Measurements from ENCODE around the gene UBE2G1. TPM values are rescaled to one million over a fixed set of nuclear protein-coding genes. Genes with fewer than 3 reads are reported as not detected.

Gene UBE2G1
- total RNA-seq, 1 donor from 2014 or later, result 32.9 TPM

DNA sequence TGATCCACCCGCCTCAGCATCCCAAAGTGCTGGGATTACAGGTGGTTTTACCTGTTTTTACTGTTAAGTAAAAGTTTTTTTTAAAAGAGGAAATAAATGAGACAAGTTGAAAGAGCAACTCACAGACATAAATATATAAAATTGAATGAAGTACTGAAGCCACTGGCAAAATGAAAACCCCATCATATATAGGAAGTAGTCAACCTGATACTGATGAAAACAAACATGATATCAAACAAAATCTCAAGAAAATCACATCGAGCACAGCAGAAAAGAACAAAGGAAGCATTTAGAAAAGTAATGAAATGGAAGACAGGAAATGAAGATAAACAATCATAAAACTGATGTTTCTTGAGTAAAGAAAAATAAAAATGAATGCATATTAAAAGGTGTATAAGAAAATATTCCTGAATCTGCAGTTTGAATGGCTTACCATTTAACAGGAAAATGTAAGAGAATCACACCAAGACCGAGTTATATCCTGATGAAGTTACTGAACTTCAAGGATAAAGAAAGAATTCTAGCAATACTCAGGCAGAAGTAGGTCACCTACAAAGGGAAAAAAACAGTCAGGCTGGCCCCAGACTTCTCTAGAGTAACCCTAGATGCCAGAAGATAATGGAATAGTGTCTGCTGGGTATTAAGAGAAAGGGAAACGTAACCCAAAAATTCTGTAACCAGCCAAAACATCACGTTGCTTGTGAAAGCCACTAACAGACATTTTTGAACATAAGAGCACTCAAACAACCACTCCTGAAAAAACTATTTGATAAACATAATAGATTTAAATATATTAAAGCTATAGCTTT lies 31.5 kb downstream of the UBE2G1 start:
- DNase-seq (ENCODE audit: low read depth in 2 of 2), result no peak

DNA sequence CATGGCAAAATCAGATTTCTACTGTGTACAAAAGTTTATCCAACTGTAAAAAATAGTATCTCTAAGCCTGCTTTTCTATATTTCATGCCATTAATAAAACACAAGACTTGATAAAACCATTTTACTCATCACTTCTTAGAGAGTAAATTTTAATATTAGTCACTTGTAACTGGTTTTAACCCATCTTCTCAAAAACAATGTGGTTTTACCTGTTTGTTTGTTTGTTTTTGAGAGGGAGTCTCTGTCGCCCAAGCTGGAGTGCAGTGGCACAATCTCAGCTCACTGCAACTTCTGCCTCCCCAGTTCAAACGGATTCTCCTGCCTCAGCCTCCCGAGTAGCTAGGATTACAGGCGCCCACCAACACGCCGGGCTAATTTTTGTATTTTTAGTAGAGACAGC lies 32.1 kb downstream of the UBE2G1 start:
- DNase-seq (ENCODE audit: low read depth in 2 of 2), result no peak

DNA sequence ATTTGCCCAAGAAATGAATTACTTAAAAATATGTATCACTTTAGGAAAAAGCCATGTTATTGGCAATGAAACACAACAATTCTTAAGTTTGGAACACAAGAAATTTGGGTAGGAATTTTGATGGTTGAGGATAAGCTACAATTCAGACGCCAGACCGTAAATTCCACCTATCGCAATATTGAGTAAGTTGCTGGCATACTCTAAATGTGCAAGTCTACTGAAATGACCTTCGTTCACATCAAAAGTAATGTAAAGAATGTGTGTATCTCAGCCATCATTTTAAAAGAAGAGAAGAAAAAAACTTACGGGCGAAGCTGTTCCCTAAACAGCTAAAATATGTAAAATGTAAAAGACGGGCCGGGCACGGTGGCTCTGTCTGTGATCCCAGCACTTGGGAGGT lies 33.4 kb downstream of the UBE2G1 start:
- no peak for DNase-seq (ENCODE audit: low read depth in 2 of 2)

DNA sequence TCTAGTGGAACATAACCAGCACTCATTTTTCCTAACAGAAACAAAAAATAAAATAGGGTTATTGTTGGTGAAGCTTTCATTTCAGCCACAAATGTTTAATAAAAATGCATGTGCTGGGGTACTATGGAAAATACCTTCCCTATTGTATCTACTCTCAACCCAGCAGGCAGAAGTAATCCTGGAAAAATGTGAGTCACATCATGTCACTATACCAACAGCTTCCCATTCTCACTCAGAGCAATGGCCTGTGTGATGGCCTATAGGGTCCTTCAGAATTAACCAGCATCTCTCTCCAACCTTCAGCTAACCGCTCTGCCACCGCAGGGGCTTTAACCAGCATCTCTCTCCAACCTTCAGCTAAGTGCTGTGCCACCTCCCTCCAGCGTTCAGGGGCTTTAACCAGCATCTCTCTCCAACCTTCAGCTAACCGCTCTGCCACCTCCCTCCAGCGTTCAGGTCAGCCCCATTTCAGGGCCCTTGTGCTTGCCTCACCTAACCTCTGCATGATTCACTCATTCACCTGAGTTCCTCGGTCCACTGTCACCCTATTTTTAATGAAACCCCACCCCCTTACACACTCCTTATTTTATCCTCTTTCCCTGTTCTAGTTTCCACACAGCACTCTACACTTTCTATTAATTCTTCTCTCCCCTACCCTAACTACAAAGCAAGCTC lies 34.0 kb downstream of the UBE2G1 start:
- peak in 1 of 2 donors; percentile 71 for DNase-seq (ENCODE audit: low read depth in 2 of 2)

DNA sequence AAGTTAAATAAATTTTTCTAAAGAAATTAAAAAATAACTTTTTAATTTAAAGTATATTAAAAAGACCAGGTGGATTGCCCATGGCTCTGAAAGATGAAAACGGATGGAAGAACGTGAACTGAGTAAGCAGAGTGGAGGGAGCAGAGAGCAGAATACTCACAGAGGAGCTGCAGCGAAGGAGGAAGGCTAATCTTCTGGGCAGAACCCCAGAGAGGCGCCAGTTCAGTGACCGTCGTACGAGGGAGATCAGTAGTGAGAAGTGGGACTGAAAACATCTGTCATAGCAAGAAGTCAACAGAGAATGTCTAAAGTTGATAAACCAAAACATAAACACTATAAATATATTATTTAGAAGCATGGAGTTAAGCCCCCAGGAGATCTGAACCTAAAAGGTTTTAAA lies 34.9 kb downstream of the UBE2G1 start:
- no peak for DNase-seq (ENCODE audit: low read depth in 2 of 2)

DNA sequence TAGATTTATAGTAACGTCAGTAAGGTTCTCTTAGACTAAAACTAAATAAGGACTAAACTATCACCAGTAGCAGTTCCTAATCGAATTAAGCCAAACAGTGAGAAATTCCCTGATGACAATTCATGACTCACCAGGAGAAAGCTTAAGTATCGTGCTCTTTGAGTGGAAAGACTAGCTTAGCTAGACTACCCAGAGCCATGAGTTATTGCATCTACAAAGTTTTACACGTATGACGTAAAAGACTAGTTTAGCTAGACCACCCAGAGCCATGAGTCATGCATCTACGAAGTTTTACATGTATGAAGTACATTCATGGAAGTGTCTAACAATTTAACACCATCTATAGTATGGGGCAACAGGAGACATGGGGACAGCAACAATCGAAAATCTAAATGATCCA lies 36.6 kb downstream of the UBE2G1 start:
- peak in 1 of 2 donors; percentile 86 for DNase-seq (ENCODE audit: low read depth in 2 of 2)

DNA sequence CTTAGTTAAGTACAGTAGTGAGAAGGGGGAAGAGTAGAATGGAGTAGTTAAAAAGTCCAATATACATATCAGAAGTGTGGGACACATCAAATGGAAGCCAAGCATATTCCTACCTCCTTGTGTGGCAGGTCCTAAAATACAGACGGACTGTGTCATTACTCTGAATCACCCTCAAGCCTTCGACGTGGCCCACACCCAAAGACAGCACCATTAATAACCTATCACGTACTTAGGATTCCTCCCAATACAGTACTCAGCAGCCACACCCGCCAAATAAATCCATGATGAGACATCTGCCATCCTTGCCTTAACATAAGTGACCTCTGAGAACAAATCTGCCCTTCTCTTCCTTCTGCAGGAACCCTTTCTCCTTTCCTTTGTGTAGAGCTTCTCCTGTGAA lies 38.9 kb downstream of the UBE2G1 start:
- DNase-seq (ENCODE audit: low read depth in 2 of 2), result peak in 1 of 2 donors; percentile 65

DNA sequence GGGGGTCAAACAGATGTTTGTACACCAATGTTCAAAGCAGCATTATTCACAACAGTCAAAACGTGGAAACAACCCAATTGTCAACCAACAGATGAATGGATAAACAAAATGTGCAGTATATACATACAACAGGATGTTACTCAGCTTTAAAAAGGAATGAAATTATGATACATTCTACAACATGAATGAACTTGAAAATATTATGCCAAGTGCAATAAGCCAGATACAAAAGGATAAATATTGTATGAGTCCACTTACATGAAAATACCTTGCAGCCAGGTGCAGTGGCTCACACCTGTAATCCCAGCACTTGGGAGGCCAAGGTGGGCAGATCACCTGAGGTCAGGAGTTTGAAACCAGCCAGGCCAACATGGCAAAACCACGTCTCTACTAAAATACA lies 39.9 kb downstream of the UBE2G1 start:
- peak in 1 of 2 donors; percentile 16 for DNase-seq (ENCODE audit: low read depth in 2 of 2)

DNA sequence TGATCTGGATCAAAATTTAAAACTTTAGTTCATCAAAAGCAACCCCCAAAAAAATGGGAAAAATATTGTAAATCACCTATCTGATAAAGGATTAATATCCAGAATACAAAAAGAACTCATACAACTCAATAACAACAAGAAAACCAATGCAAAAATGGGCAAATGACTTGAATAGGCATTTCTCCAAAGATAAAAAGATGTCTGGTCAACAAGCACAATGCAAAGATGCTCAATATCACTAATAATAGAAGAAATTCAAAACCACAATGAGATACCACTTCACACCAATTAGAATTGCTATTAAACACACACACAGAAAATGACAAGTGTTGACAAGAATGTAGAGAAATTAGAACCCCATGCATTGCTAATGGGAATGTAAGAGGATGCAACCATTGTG lies 40.4 kb downstream of the UBE2G1 start:
- no peak for DNase-seq (ENCODE audit: low read depth in 2 of 2)

DNA sequence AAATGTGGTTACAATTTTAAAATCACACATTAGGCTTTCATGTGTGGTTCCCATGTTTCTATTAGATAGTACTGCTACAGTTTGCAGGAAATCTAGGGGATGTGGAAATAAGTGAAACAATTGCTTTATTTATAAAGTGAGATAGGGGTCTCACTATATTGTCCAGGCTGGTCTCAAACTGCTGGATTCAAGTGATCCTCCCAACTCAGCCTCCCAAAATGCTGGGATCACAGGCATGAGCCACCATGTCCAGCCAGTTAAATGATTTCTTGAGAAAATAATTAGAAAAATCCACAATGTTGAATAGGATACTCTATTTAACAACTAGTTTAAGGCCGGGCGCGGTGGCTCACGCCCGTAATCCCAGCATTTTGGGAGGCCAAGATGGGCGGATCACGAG lies 42.0 kb downstream of the UBE2G1 start:
- DNase-seq (ENCODE audit: low read depth in 2 of 2), result no peak

DNA sequence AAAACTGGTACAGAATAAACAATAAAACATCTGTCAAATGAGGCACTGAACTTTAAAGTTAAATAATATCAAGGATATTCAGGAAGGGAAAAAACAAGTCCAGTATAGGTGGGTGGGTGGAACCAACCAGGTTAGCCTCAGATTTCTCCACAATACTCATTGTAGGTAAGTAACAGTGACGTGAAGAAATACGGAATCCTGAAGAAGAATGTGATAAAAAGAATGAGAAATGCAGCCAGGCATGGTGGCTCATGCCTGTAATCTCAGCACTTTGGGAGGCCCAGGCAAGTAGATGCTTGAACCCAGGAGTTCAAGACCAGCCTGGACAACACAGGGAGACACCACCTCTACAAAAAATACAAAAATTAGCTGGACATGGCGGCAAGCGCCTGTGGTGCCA lies 47.3 kb downstream of the UBE2G1 start:
- no peak for DNase-seq (ENCODE audit: low read depth in 2 of 2)

DNA sequence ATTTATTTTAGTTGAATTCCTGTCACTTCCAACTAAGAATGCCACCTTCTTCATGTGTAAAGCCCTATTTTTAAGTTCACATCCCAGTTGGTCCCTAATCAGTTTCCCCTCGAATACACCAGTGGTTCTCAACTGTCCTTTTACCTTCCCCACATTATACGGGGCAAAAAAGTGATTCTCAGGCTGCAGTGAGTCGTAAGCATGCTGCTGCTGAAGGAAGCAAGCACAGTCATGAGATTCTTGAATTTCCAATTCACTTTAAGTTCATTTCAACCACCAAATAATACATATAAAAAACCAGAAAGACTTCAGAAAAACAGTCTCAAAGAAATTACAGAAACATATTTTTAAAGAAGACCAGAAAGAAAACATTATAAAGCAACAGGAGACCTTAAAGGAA lies 47.9 kb downstream of the UBE2G1 start:
- peak in 1 of 2 donors; percentile 19 for DNase-seq (ENCODE audit: low read depth in 2 of 2)

DNA sequence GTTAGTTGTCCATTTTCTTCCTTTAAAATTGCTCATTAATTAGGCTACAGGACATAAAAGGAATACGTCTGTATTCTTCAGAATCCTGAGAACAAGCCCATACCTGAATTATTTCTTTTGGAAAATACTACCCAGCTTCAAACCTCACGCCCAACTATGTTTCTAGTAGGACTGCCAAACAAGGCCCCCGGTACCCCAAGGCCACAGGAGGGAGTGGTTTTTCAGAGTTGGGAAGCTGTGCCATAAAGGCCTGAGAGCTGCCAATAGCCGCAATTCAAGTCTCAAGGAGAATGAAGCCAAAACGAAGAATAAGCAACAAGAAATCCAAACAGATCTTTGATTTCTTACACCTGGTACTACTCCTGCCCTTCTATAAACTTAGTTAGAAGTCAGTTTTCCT lies 48.3 kb downstream of the UBE2G1 start:
- no peak for DNase-seq (ENCODE audit: low read depth in 2 of 2)

DNA sequence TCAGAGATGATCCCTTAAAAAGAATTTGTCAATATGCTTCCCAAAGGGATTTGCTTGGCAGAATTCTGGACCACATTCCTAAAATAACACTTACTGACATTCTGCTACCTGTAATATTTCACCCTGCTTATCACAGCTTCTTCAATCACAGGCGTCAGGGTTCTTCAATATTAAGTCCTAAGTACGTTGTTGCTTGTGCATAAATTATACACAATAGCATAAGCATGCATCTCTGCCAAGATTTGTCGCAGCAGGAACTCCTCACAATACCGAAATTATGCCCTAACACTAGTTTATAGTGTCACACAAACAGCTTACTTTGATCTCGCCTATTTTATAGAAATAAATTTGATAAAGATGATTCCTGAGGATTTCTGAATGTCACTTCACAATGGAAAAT lies 48.9 kb downstream of the UBE2G1 start:
- no peak for DNase-seq (ENCODE audit: low read depth in 2 of 2)

DNA sequence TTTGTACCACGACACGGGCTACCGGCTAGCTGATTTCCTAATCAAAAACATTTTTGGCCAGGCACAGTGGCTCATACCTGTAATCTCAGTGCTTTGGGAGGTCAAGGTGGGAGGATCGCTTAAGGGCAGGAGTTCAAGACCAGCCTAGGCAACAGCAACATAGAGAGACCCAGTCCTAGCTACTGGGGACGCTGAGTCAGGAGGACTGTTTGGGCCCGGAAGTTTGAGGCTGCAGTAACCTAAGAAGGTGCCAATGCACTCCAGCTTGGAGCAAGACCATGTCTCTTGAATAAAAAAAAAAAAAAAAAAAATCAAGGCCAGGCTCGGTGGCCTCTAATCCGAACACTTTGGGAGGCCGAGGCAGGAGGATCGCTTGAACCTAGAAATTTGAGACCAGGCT lies 49.8 kb downstream of the UBE2G1 start:
- no peak for DNase-seq (ENCODE audit: low read depth in 2 of 2)

DNA sequence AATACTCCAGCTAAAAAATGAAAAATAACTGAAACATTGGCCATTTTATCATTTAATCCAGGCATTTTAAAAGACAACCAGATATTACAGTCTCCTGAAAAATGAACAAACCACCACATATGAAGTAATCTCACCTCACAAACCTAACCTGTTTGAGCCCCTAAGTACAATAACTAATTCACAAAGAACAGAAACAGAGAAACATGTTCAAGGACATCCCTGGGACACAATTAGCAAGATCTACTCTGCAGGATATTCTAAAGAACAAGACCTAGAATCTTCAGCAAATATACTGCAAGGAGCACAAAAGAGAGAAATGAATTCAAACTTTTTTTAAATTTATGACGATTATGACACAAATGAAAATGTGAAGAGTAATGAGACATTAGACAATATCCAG lies 51.9 kb downstream of the UBE2G1 start:
- no peak for DNase-seq (ENCODE audit: low read depth in 2 of 2)

DNA sequence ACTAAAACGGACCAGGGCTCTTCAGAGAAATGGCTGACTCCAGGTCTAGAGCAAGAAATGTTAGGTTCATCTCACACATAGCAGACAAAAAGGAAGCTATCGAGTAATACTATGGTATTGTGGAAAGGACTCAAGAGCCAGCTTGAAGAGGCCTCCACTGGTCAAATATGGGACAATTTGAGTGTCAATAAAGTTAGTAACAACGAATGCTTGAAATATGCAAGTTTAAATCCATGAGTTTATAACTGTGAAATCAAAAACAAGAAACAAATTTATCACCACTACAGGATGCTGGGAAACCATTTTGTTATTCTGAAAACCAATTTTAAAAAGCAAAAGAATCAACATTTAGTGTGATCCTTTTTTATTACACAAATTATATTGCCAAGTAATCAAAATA lies 52.3 kb downstream of the UBE2G1 start:
- no peak for DNase-seq (ENCODE audit: low read depth in 2 of 2)

DNA sequence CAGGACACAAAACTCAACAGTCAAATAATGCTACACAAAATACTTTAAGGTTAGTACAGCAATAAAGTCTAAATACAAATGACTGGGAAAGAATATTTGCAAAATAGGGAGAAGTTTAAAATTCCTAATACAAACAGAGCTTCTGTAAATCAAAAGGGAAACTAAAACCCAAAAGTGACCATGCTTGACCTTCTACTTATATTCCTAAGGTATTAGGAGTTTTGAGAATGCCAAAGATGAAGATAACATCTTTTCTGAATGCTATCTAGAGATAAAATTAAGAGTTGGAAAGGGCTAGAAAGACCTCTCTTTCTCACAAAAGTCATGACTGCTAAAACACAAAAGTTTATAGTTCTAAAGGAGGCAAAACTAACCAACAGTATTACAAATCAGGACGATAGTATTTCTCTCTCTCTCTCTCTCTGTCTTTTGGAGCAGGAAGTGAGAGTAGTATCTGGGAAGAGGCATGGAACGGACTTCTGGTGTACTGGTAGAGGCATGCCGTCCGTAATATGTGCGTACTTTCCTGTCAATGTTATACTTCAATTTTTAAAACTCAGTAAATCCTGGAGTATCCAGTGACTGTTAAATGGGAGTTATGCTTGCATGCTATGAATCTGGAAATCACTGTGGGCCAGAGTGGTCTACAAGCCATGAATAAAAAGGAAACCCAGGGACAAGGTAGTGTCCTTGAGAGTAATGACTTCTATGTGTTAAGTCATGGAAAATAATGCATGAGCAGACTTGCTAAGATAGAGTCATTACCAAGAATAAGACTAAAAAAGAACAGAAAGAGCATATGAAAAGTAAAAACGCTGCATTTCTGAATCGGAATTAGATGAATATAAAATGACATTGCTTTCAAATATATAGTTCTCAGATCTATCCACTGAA lies 53.0 kb downstream of the UBE2G1 start:
- DNase-seq (ENCODE audit: low read depth in 2 of 2), result peak; percentile 29 to 43

DNA sequence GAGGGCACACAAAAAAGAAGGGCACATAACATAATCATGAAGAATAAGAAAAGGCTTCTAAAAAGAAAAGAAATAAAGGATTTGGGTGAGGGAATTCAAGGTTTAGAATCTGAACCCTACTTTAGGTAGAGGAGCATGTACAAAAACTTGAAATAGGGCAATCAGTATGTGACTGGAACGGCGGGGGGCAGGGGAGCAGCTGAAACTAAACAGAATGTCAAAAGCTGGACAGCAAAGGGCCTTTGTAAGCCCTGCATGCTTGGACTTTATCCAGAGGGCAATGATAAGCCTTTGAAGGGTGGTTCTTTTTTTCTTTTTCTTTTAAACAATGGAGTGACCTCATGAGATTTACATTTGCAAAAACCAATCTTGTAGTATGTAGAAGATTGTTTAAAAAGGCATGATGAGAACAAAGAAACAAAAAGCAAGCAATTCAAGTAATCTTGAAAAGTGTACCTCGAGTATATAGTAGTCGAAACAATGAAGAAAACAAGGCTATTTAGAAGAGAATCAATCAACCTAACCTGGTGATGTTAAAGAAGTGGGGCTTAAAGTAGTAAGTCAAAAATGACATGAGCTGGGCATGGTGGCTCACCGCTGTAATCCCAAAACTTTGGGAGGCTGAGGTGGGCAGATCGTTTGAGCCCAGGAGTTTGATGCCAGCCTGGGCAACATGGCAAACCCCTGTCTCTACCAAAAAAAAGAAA lies 56.0 kb downstream of the UBE2G1 start:
- DNase-seq (ENCODE audit: low read depth in 2 of 2), result peak; percentile 55 to 74

DNA sequence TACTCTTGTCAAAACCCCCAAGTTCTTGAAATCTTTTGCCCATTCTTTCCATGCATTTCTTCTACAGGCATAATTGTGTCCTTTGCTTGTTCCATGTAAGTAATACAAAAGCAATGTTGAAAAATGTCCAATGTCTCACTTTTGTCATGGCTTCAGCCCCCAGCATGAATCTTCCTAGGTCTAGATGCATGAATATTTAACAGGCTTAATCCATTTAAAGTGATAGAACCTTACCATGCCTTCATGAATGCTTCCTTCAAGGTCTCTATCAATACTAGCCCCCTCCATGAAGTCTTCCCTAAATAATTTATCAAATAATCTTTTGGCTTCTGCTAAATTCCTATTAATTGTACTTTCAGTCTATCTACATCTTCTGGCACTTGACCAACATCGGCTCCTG lies 56.6 kb downstream of the UBE2G1 start:
- no peak for DNase-seq (ENCODE audit: low read depth in 2 of 2)

DNA sequence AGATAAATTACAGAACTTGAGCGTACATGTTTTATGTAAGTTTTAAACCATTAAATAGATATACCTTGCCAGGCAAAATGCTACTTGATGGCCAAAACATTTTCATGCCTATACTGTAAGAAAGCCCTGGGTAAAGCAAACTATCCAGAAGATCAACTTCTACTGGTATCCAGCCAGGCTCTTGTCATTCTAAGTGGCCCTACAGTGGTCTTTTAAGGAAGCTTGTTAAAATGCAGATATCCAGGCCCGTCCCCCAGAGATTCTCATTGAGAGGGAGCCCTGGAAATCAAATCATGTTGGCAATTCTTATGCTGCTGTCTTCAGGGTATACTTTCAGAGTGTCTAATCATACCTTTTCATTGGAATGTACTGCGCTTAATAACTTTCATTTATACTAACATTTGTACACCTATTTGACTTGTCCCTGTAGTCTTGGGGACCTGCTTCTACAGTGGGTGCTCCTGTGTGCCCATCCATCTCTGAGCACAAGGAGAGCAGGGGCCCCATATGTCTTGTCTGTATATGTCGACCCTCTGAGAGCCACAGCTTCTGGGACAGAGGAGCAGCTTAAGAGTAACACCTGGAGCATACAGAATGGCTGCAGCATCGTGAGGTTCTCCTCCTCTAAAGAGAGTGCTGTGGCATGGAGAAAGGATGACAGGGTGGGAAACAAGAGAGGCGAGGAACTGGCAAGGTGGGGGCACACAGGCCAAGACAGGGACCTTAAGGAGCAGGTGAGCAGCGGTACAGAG lies 59.1 kb downstream of the UBE2G1 start:
- DNase-seq (ENCODE audit: low read depth in 2 of 2), result no peak
